Measurements from ENCODE around the gene SERTAD2. TPM values are rescaled to one million over a fixed set of nuclear protein-coding genes. Genes with fewer than 3 reads are reported as not detected.
A peak's percentile ranks its signal among the peaks of the same experiment; 100 is the strongest.

SERTAD2 gene
- total RNA-seq, 1 donor from 2014 or later, result 20.7 TPM

DNA sequence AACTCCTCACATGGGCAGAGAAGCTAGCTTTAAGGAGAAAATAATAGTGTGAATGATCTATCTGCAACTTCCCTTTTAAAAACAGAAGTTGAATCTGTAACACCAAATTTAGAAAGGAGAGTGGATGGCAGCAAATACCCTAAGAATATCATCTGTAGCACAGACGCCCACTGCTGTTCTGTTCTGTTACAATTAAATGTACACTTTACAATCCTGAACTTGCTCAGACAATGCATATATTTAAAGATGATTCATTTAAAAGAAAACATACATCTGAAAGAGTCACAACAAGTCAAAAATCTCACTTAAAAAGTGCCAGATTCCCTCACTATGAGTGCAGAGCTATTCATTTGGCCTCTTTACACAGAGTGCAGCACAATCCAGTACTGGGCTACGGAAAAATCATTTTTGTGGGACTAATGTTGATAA is 8.0 kb upstream of the SERTAD2 start:
- intact Hi-C loops (cut with DNase I), result no loop called here

DNA sequence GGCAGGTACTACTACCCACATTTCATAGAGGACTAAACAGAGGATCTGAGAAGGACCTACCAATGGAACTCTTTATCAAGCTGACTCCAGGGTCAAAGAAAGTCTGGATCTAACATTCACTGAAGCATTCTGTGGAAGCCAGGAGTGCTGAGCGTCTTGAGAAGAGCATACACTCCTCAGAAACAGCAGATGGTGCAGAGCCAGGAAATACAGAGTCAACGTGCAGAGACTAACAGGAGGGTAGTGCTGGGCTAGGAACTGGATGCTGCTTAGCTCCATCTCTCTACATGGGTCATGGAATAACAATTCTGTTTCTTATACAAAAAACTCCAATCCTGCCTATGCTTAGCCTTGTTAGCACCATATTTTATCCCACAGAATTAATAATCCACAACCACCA is 5.5 kb upstream of the SERTAD2 start:
- no peak for DNase-seq
- TF ChIP-seq, protein P1, sequence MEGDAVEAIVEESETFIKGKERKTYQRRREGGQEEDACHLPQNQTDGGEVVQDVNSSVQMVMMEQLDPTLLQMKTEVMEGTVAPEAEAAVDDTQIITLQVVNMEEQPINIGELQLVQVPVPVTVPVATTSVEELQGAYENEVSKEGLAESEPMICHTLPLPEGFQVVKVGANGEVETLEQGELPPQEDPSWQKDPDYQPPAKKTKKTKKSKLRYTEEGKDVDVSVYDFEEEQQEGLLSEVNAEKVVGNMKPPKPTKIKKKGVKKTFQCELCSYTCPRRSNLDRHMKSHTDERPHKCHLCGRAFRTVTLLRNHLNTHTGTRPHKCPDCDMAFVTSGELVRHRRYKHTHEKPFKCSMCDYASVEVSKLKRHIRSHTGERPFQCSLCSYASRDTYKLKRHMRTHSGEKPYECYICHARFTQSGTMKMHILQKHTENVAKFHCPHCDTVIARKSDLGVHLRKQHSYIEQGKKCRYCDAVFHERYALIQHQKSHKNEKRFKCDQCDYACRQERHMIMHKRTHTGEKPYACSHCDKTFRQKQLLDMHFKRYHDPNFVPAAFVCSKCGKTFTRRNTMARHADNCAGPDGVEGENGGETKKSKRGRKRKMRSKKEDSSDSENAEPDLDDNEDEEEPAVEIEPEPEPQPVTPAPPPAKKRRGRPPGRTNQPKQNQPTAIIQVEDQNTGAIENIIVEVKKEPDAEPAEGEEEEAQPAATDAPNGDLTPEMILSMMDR (IDR thresholded peaks at IDR 0.05), result no peak
- no peak for ATAC-seq
- Histone ChIP-seq H3K27me3 (no peaks in the 10 kb centered on the region), H3K9me3 (no peaks in the 10 kb centered on the region), H3K4me3 (no peak overlapping the region), H3K36me3 (no peaks in the 10 kb centered on the region), H3K4me1 (peaks cover 11% of the 10 kb centered on the region), H3K27ac (no peak overlapping the region)
- intact Hi-C loops (cut with DNase I), result no loop called here

More for the DNA sequence above, 8.0 kb upstream of the SERTAD2 start:
- DNase-seq, result no peak
- Histone ChIP-seq H3K4me3 (no peak overlapping the region), H3K27ac (no peak overlapping the region), H3K9me3 (no peaks in the 10 kb centered on the region), H3K36me3 (no peaks in the 10 kb centered on the region), H3K27me3 (no peaks in the 10 kb centered on the region), H3K4me1 (no peaks in the 10 kb centered on the region)
- TF ChIP-seq, protein P1 (IDR thresholded peaks at IDR 0.05), result no peak
- ATAC-seq, result peak; percentile 58

DNA sequence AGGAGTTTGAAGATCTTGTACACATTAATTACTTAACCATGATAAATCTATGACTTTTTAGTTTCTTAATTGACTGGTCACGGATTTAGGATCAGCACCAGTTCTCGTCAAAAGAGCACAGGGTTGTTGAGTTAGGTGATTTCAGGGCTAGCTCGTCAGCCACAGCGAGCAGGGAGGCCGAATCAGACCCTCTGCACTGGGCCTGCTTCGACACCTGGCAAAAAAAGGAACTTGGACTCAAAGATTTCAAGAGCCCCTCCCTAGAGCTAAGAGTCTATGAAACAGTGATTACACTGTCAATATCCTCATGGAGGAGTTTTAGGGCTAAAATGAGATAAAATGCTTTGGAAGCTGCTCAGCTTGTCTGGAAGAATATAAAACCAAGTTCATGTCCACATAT is 4.6 kb upstream of the SERTAD2 start:
- peaks cover 11% of the 10 kb centered on the region for H3K4me1 ChIP-seq
- no peak for ATAC-seq
- intact Hi-C loops (cut with DNase I), result no loop called here
- TF ChIP-seq, protein P1 (IDR thresholded peaks at IDR 0.05), result no peak
- no peaks in the 10 kb centered on the region for H3K36me3 ChIP-seq
- H3K9me3 ChIP-seq, result no peaks in the 10 kb centered on the region
- no peak overlapping the region for H3K4me3 ChIP-seq
- H3K27ac ChIP-seq, result no peak overlapping the region
- no peak for DNase-seq
- no peaks in the 10 kb centered on the region for H3K27me3 ChIP-seq

DNA sequence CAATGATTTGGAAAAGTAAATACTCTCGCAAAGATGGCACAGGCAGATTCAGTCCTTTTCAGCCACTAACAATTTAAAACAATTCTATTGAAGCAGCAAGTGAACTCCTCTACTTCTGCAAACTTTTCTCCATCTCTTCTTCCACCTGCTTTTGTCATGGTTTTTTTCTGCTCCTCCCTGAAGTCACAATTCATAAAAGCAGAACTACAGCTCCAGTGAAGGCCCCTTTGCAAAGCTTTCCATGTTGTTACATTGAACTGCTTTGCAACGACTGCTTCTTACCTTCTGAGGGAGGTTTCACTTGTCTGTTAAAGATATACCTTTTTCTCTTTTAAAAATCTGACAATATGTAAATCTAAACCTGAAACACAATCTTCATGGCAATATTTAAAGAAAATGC is 3.7 kb upstream of the SERTAD2 start:
- Histone ChIP-seq H3K27ac (no peak overlapping the region), H3K27me3 (no peaks in the 10 kb centered on the region), H3K9me3 (no peaks in the 10 kb centered on the region), H3K4me1 (peaks cover 12% of the 10 kb centered on the region), H3K36me3 (no peaks in the 10 kb centered on the region), H3K4me3 (no peak overlapping the region)
- no peak for DNase-seq
- TF ChIP-seq, protein P1 (IDR thresholded peaks at IDR 0.05), result no peak
- ATAC-seq, result no peak
- intact Hi-C loops (cut with DNase I), result no loop called here

DNA sequence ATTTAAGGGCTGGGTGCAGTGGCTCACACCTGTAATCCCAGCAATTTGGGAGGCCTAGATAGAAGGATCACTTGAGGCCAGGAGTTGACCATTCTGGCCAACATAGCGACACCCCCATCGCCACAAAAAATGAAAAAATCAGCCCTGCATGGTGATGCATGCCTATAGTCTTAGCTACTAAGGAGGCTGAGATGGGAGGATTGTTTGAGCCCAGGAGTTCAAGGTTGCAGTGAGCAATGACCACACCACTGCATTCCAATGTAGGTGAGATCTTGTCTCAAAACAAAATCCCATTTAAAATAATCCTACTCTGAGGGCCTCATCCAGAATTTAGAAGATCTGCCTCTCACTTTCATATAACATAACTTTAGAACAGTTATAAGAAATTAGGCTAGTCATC is 2.7 kb upstream of the SERTAD2 start:
- H3K27ac ChIP-seq, result no peak overlapping the region
- H3K9me3 ChIP-seq, result no peaks in the 10 kb centered on the region
- DNase-seq, result no peak
- no peak for ATAC-seq
- no peaks in the 10 kb centered on the region for H3K36me3 ChIP-seq
- intact Hi-C loops (cut with DNase I), result no loop called here
- TF ChIP-seq, protein P1 (IDR thresholded peaks at IDR 0.05), result no peak
- H3K27me3 ChIP-seq, result no peaks in the 10 kb centered on the region
- H3K4me1 ChIP-seq, result peaks cover 22% of the 10 kb centered on the region
- H3K4me3 ChIP-seq, result no peak overlapping the region

DNA sequence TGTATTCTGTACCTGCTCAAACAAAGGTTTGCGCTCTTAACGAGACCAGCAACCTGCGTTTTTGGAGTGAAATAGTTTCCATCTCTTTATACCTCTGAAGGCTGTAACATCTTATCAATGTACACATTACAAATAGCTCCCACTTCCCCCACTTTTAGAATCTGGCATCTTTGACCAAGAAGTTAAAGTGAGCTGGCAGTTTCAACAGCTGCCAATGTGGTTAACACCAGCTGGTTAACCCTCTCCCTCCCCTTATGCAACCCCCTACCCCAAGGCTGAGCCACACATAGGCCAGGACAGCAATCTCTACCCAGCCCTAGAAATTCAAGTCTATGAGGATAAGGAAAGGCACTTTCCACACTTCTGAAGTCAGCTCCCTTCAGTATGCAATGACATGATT is 2.2 kb upstream of the SERTAD2 start:
- TF ChIP-seq, protein P1 (IDR thresholded peaks at IDR 0.05), result no peak
- intact Hi-C loops (cut with DNase I), result no loop called here
- DNase-seq (no peak), ATAC-seq (no peak)
- Histone ChIP-seq H3K4me1 (peaks cover 27% of the 10 kb centered on the region), H3K36me3 (no peaks in the 10 kb centered on the region), H3K4me3 (no peak overlapping the region), H3K9me3 (no peaks in the 10 kb centered on the region), H3K27me3 (no peaks in the 10 kb centered on the region), H3K27ac (no peak overlapping the region)
